Measurements from ENCODE around the gene NUPR1. TPM values are rescaled to one million over a fixed set of nuclear protein-coding genes. Genes with fewer than 3 reads are reported as not detected.

Gene NUPR1
- total and polyA plus RNA-seq, 11 donors, result 5.7 to 103 (median 28.6) TPM

DNA sequence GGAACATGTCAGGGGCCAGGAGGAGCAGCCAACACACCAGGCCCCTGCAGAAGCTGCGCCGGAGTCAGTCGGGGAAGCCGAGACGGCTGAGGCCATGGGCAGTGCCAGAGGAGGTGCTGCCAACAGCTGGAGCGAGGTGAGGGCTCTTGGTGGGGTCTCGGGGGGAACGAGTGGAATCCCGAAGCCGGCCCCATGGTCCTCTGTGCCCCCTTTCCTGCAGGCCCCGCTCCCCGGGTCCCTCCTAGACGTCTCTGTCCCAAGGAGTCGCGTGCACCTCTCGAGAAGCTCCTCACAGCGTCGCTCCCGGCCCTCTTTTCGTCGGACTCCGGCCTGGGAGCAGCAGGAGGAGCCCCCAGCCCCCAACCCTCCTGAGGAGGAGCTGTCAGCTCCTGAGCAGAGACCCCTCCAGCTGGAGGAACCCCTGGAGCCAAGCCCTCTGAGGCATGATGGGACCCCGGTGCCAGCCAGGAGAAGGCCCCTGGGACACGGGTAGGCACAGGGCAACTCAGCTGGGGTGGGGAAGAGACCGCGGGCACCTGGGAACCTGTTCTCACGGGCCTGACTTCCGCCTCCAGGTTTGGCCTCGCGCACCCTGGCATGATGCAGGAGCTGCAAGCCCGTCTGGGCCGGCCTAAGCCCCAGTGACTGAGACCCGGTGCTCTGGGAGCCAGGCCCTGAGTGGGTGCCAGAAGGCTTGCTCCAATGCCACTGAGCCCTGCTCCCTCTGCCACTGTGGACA is 40.7 kb downstream of the NUPR1 start:
- TF ChIP-seq POLR2A (IDR thresholded peaks at IDR 0.05), result no peak
- TF ChIP-seq, protein P1, sequence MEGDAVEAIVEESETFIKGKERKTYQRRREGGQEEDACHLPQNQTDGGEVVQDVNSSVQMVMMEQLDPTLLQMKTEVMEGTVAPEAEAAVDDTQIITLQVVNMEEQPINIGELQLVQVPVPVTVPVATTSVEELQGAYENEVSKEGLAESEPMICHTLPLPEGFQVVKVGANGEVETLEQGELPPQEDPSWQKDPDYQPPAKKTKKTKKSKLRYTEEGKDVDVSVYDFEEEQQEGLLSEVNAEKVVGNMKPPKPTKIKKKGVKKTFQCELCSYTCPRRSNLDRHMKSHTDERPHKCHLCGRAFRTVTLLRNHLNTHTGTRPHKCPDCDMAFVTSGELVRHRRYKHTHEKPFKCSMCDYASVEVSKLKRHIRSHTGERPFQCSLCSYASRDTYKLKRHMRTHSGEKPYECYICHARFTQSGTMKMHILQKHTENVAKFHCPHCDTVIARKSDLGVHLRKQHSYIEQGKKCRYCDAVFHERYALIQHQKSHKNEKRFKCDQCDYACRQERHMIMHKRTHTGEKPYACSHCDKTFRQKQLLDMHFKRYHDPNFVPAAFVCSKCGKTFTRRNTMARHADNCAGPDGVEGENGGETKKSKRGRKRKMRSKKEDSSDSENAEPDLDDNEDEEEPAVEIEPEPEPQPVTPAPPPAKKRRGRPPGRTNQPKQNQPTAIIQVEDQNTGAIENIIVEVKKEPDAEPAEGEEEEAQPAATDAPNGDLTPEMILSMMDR (IDR thresholded peaks at IDR 0.05), result no peak
- ATAC-seq, result no peak
- intact Hi-C loops (cut with DNase I), result loop anchor here in 3 of 10 donors (5.0 to 10.0 kb wide), 4 partner anchors 44 to 203 kb away; partner anchors contain the start of genes SBK1 (in 1 of the 3) and SGF29 (in 1 of the 3)
- Histone ChIP-seq H3K9me3 (no peaks in the 10 kb centered on the region), H3K27me3 (peaks cover 0 to 4% (median 0%) of the 10 kb centered on the region in 9 donors), H3K4me3 (no peak overlapping the region), H3K36me3 (peaks cover 0 to 8% (median 0%) of the 10 kb centered on the region in 9 donors), H3K27ac (no peak overlapping the region), H3K4me1 (peaks cover 0 to 28% (median 0%) of the 10 kb centered on the region in 12 donors)
- DNase-seq, result no peak
- 79 to 86% (median 84%) methylated on average over 17 to 33 of the region's 33 CpGs for WGBS, 4 donors

GRCh38 chr16:28497386-28497785 is 41.4 kb downstream of the NUPR1 start:
- Histone ChIP-seq H3K9me3 (no peaks in the 10 kb centered on the region), H3K27ac (no peak overlapping the region), H3K36me3 (peaks cover 0 to 8% (median 0%) of the 10 kb centered on the region in 9 donors), H3K27me3 (peaks cover 0 to 3% (median 0%) of the 10 kb centered on the region in 9 donors), H3K4me1 (peaks cover 0 to 34% (median 0%) of the 10 kb centered on the region in 12 donors), H3K4me3 (no peak overlapping the region)
- ATAC-seq (no peak), DNase-seq (no peak)
- TF ChIP-seq POLR2A (IDR thresholded peaks at IDR 0.05), result no peak
- WGBS, 4 donors, result 83 to 94% (median 91%) methylated on average over 9 of the region's 9 CpGs
- intact Hi-C loops (cut with DNase I), result loop anchor here in 3 of 10 donors (5.0 to 10.0 kb wide), 4 partner anchors 45 to 203 kb away; partner anchors contain the start of genes SBK1 (in 1 of the 3) and SGF29 (in 1 of the 3)

- Histone ChIP-seq H3K4me1 (peaks cover 0 to 36% (median 0%) of the 10 kb centered on the region in 12 donors), H3K36me3 (peaks cover 0 to 8% (median 0%) of the 10 kb centered on the region in 9 donors), H3K27me3 (no peaks in the 10 kb centered on the region), H3K4me3 (no peak overlapping the region), H3K27ac (no peak overlapping the region), H3K9me3 (no peaks in the 10 kb centered on the region)
- no peak for ATAC-seq
- intact Hi-C loops (cut with DNase I), result loop anchor here in 3 of 10 donors (5.0 to 10.0 kb wide), 4 partner anchors 45 to 202 kb away; partner anchors contain the start of genes SBK1 (in 1 of the 3) and SGF29 (in 1 of the 3)
- TF ChIP-seq, protein P1 (IDR thresholded peaks at IDR 0.05), result no peak
- no peak for TF ChIP-seq POLR2A (IDR thresholded peaks at IDR 0.05)
- DNase-seq, result no peak
- WGBS, 4 donors, result 60 to 74% (median 63%) methylated on average over 19 of the region's 19 CpGs
These were observed 41.9 kb downstream of the NUPR1 start for GRCh38 chr16:28496844-28497243.

GRCh38 chr16:28495795-28496749 is 42.7 kb downstream of the NUPR1 start:
- WGBS, 4 donors, result 86 to 91% (median 88%) methylated on average over 19 to 20 of the region's 20 CpGs
- DNase-seq (no peak), ATAC-seq (no peak)
- Histone ChIP-seq H3K27ac (peak overlapping the region in 1 of 12 donors; percentile 99), H3K27me3 (no peaks in the 10 kb centered on the region), H3K4me3 (peak overlapping the region in 1 of 12 donors; percentile 59), H3K9me3 (no peaks in the 10 kb centered on the region), H3K4me1 (peaks cover 0 to 37% (median 2%) of the 10 kb centered on the region in 12 donors), H3K36me3 (peaks cover 0 to 8% (median 0%) of the 10 kb centered on the region in 9 donors)
- TF ChIP-seq, protein P1 (IDR thresholded peaks at IDR 0.05), result no peak
- TF ChIP-seq POLR2A (IDR thresholded peaks at IDR 0.05), result no peak
- intact Hi-C loops (cut with DNase I), result loop anchor here in 3 of 10 donors (5.0 to 10.0 kb wide), 4 partner anchors 46 to 201 kb away; partner anchors contain the start of genes SBK1 (in 1 of the 3) and SGF29 (in 1 of the 3)
